GM19023 (cell line): Measurements from ENCODE around the gene WNT7A.

Experiments used
- ATAC-seq: cut with Tn5 transposase; IDR thresholded peaks from one replicate; pipeline ENCODE4 v1.9.1; 2021; ENCODE audit warnings: mild to moderate bottlenecking, moderate library complexity; ENCODE audit not compliant: unreplicated experiment

The WNT7A gene

DNA sequence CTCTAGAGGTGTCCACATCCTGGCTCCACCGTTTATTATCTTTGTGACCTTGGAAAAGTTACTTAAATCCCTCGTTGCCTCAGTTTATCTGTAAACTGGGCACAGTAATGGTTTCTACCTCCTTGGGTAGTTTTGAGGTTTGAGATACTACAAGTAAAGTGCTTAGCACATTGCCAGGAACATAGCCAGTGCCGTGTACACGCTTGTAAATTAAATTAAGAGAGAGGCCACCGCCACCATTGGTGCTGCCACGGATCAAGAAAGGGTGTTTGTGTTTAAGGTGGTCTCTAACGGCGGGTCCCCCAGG, 5.8 kb upstream of the WNT7A start:
- ATAC-seq: no peak

DNA sequence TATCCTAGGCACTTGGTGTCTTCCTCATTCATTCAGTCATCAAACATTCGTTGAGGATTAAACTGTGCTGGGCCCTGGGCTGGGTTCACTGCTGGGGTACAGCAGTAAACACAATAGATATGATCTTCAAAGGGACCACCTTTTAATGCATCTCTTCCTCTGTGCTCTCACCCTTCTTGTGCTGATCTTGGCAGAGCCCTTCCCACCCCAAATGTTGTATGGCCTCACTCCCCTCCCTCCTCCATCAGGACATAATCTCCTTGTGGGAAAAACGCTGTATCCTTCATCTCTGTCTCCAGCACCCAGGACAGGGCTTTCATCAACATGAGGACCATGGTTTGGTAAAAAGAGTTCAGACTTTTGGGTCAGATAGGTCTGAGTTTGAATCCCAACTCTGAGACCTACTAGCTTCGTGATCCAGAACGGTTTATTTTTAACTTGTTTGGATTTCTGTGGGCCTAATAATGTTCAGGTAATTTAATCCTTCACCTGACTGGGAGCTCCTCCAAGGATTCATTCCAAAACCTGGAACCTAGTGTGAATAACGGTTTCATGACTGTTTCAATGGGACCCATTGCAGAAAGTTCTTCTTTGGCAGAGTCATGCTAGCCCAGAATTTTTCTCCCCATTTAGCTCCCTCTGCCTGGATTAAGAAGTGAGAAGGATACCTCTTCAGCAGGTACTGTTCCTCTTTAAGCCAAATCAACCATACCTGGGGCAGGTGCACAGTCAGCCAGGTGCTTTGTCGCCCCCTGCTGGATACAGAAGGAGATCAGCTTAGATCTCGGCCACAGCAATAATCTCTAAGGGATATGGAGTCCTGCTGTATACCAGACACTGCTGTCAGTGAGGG, 5.2 kb upstream of the WNT7A start:
- no peak for ATAC-seq

DNA sequence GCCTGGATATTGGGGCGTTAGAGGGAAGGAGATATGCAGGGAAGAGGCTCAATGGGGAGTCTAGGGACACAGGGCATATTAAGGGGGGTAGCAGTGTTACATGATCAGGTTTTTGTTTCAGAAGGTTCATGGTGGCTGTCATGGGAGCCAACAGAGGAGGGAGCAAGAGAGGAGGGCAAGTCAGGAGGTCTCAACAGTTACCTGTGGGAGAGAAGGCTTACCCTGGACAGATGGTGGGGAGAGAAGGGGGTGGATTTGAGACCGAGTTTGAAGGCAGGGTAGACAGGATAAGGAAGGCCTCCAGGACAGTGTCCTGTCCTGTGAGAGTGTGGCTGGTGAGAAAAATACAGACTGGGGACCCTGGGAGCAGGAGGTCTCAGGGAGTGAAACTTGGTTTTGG, 3.8 kb upstream of the WNT7A start:
- ATAC-seq: no peak

DNA sequence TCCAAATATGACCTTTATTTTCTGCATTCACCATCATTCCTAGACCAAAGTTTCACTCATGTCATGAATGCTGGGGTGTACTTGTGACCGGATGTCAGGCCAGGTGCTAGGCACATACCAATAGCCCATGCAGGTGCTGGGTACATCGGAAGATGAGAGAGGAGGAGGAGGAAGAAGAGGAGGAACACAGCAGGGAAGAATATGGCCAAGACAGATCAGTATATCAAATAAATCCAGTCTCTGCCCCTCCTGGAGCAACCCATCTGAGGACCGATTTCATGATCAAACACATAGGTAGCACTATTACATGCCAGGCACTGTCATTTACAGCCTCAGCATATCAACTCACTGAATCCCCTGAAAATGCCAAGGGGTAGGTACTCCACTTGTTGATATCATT, 3.0 kb upstream of the WNT7A start:
- ATAC-seq: no peak

DNA sequence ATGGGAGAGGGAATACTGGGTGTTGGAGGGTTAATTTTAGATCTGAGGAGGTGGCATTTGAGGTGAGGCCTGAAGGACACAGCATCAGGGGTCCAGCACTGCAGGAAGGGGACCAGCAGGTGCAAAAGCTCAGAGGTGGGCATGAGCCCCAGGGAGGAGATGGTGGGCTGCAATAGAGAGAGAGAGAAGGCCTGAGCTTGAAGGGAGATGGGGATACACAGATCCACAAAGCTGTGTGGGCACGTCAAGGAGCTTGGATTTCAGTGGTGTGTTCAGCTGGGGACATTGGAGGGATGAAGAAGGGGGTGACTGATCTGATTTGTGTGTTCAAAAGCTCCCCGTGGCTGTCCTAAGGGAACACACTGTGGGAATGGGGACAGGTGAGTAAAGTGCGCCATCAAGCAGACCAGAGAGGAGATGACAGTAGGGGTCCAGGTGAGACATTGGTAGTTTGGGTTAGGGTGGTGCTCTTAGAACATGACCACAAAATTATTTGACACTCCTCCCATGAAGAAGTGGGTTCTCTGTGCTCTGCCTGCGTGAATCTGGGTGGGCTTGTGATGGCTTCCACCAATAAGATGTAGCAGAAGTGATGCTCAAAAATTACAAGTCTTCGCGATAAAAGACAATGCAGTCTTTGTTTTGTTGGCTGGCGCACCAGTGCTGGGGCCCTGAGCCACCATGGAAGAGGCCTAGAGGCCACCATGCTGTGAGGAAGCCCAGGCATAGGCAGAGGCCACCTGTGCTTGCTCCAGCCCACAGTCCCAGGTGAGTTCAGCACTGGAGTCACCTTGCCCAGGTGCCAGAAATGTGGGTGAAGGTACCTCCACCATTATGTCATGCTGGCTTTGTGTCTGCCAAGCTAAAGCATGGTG, 1.9 kb upstream of the WNT7A start:
- ATAC-seq: no peak

DNA sequence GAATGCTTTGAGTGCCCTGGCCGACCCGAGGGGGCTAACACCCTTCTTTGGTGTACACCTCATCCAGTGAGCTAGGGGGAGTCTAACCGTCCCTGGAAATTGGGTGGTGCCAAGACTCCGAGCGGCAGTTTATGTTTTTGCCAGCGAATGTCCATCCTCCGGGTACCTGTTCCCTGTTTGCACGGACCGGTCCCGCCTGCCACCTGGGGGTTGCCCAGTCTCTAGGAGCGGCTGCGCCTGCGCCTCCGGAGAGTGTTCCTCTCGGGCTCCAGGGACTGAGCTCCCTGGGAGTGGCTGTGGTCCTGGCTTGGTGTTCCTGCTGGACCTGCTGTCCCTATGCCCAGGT, 913 bp upstream of the WNT7A start:
- no peak for ATAC-seq

DNA sequence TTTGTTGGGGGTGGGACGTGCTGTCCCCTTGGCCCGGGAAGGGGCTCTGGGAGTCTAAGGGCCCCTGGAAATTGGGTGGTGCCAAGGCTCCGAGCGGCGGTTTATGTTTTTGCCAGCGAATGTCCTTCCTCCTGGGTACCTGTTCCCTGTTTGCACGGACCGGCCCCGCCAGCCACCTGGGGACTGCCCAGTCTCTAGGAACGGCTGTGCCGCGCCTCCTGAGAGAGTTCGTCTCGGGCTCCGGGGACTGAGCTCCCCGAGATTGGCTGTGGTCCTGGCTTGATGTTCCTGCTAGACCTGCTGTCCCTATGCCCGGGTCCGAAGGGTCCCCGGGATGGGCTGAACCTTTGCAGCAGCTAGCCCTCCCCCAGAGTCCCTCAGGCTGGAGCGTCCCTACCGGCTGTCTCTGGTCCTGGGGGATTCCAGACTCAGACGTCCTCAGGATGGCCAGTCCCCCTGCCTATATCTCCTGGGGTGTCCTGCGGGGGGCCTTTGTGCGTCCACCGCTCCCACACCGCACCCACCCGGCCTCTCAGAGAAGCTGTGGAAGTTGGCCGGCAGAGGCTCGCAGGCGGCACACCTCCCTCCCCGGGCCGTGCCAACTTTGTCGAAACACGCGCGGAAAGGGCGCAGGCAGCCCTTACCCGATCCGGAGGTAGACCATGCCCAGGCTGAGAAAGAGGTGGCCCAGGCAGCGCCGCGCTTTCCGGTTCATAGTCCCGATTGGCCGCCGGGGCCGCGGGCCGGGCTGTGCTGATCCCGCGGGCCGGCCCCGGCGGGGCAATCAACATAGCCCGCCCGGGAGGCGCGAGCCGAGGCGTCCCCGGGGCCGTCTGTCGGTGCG, 547 bp downstream of the WNT7A start:
- no peak for ATAC-seq

DNA sequence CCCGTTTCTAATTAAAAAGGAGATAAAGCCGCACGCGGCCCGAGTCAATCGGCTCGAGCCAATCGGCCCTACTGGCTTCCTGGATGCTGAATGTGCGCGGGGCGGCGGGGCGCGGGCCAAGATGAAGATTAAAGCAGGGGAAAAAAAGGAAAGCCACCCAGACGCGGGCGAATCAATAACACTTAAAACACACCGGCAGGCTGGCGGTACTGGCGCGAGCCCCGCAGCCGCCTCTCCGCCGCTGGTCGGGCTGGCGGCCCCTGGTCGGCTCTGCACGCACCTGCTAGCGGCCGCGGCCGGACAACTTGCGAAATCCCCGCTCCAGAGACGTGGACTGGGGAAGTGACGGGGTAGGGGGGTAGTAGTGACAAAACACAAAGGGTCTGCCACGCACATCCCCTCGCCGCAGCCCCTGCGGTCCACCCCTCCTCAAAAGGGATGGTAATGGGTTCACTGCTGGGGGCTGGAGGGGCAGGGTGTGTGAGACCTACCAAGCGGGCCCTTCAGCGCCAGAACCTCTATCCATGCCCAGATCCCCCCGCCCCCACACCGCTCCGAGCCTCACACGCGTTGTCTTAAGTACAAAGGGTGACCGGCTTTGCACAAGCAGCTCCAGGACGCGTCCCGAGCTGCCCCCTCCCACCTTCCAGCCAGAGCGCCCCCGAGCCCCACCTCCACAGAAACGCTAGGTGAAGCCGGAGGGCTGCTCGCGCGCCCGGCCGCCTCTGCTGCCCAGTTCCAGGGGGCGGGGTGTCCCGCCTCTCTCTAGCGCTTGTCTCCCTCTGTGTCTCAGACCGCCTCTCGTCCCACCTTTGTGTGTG, 1.4 kb downstream of the WNT7A start:
- no peak for ATAC-seq

DNA sequence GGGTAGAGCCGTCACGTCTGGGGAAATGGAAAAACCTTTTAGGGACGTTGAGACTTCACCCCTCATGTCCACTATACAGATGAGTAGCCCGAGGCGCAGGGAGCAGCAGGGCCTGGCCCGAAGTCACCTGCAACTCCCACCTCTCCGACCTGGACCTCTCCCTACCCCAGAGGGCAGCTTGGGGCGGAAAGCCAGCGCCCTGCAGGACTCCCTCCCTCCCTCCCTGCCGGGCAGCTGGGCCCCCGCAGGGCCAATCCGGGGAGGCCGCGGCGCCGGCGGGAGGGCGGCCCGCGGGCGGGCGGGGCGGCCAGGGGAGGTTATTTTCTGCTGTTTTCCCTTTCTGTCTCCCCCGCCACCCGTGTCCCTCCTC, 2.0 kb downstream of the WNT7A start:
- no peak for ATAC-seq

DNA sequence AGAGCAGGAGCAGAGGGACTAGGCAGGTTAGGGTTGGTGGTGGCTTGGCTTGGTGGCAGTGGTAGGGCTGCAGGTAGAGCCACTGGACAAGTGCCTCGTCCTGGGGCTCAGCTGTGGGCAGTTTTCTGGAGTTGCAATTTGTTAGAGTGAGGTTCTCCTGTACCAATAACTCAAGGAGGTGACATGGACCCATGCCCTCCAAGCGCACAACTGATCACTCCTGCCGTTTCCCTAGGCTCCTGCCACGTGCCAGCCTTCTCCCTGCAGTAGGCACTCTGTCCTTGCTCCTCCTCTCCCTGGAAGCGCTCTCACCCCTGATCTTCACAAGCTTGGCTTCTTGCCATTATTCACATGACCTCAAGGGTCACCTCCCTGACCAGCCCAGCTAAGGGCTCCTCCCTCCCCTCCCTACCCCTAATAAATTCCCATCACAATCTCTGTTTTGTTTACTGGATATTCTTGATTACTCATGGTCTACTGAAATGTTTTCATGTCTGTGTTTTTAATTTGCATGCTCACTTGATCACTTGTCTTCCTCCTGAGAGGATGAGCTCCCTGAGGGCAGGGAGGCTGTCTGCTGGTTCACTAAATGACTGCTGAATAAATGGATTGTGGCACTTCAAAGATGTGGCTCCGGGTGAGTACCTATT, 3.3 kb downstream of the WNT7A start:
- no peak for ATAC-seq

DNA sequence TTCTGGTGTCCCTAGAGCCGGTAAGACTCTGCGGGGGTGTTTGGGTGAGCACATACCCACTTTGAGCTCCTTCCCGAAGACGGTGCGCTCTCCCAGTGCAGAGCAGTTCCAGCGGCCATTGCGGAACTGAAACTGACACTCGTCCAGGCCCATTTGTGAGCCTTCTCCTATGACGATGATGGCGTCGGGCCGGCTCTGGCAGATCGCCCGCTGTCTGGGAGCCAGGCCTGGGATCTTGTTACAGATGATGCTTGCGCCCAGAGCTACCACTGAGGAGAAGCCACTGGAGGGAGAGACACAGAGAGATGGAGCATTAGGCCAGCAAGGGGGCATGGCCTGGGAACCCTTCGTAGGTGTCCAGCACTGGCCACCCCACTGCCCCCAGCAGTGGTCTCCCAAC, 5.0 kb downstream of the WNT7A start:
- ATAC-seq: no peak

DNA sequence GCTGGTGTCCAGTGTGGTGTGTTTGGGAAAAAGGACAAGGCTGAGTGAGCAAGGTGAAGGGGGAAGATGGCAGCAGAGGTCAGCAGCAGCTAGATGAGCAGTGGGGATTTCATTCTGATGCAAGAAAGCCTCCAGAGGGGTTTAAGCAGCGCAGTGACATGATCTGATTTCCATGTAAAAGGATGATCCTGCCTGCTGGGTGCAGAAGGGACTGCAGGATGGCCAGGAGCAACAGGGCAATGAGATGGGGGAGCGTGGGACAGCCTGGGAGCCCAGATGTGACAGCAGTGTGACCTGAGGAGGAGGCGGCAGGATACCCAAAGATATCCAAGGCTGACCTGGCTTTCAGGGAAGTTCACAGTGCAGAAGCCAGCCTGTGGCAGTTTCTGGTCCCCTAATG, 6.1 kb downstream of the WNT7A start:
- ATAC-seq: no peak

DNA sequence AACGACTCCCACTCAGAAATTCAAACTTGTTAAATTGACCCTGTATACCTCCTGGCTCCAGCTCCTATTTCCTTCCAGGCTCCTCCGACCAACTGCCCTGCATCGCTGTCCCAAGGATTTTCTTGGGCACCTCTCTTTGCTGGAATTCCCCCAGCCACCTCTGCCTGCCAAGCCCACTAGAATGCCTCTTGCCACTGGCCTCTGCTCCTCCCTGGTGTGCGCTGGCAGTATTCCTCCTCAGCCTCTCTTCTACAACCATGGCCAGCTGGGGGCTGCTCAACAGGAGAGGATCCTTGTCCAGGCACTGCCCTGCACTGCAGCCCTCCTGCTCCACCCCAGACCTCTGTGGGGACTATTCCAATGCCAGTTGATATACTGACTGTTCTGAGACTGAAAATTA, 7.4 kb downstream of the WNT7A start:
- no peak for ATAC-seq

DNA sequence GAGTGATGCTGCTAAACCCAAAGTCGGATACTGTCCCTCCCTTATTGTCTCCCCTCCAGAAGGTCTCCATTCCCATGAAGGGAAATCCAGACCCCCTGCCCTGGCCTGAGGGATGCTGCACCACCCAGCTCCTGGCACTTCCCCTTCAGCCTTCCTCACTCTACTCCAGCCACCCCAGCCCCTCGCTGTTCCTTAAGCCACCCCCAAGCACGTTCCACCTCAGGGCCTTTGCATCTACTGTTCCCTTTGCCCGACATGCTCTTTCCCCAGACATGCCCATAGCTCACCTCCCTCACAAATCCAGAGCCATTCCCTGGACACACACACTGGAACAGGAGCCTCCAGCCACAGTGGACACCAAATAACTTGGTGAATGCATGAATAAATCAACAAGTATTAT, 8.1 kb downstream of the WNT7A start:
- ATAC-seq: no peak

DNA sequence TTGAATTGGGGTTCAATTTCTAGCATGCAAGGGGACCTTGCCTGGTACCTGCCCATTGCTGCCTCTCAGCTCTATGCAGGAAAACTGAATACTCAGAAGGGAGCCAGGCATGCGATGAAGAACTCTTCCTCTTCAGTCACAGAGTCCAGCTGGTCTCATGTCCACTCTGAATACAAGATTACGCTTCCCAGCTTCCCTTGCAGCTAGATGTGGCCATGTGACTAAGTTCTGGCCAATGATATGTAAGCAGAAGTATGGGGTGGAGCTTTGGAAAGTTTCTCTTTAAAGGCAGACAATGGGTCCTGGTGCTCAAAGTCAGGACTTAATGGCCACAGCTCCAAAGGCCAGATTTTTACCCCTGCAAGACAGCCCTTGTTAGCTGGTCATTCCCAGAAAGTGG, 9.0 kb downstream of the WNT7A start:
- no peak for ATAC-seq

DNA sequence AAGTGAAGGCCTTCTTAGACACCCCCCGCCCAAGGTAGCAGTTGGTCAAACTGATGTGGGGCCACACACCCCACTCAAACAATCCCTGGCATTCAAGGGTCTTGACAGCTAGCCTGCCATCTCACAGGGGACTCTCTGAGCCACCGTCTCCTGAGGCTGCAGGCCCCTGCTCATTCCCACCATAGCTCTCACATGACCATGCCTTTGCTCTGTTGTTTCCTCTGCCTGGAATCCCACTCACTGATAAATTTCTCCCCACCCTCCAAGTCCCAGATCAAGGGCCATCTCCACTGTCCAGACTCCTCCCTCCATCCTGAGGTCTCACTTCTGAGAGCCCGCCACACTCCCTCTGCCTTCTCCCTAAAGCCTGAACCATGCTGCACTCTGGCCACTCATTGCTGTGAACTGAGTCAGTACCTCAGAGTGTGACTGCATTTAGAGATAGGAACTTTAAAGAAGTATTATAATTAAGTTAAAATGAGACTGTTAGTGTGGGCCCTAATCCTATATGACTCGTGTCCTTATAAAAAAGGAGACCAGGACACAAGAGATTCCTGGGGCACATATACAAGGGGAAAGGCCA, 10.0 kb downstream of the WNT7A start:
- ATAC-seq: no peak

DNA sequence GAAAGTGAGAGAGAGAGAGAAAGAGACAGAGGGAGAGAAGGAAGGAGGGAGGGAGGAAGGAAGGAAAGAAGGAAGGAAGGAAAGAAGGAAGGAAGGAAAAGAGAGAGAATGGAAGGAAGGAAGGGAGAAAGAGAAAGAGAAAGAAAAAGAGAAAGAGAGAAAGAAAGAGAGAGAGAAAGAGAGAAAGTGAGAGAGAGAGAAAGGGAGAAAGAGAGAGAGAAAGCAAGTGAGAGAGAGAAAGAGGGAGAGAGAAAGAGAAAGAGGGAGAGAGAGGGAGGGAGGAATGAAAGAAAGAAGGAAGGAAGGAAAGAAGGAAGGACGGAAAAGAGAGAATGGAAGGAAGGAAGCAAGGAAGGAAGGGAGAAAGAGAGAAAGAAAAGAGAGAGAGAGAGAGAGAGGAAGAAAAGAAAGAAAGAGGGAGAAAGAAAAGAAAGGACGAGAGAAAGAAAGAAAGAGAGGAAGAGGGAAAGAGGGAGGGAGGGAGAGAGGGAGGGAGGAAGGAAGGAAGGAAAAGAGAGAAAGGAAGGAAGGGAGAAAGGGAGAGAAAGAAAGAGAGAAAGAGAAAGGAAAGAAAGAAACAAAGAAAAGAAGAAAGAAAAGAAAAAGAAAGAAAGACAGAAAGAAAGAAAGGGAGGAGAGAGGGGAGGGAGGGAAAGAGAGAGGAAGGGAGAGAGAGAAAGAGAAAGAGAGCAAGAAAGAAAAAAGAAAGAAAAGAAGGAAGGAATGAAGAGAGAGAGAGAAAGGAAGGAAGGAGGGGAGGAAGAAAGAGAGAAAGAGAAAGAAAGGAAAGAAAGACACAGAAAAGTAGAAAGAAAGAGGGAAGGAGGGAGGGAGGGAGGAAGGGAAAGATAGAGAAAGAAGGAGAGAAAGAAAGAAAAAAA, 10.8 kb downstream of the WNT7A start:
- ATAC-seq: no peak

DNA sequence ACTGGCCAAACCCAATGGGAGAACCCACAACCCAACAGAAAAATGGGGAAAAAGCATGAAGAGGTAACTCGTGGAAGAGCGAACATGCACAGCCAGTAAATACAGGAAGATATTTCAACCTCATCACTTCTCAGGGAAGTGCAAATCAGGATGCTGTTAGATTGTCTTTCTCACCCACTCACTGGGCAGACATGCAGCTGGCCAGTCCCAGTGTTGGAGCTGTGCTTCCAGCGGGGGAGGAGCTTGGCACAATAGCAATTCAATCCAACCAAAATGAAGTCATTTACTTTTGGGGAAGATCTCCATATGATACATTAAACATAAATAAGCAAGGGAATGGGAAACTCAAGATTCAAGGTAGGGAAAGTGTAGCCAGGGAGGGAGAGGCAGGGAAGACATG, 12.1 kb downstream of the WNT7A start:
- no peak for ATAC-seq
